ENCODE results near the gene TNPO1. TPM values are rescaled to one million over a fixed set of nuclear protein-coding genes. Genes with fewer than 3 reads are reported as not detected.

TNPO1 gene
- total and polyA plus RNA-seq, 2 of the 13 experiments (the other 11 are each of a cell fraction or from before 2014, with no cell fraction given), result 26.7 to 123 TPM

DNA sequence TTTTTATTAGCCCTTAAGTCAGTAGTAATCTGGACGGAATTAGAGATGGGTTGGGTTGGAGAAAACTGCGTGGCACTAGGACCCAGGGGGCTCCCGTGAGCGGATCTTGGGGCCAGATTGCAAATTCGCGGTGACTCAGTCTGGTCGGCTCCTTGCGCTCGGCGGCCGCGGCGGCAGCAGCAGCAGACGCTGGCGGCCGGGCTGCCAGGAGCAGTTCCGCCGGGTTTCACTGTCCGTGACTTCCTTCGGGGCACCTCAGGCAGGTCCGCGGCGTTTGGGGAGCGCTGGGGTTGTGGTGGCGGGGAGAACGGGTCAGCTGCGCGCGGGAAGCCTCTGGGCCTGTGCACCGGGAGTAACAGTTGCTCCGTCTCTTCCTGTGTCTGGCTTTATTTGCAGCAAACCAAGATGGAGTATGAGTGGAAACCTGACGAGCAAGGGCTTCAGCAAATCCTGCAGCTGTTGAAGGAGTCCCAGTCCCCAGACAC is 31.6 kb downstream of the TNPO1 start (continued):
- no peak for TF ChIP-seq JDP2 (CRISPR knock-in tag; IDR thresholded peaks at IDR 0.05; ENCODE audit: borderline replicate concordance)
- TF ChIP-seq, protein P1, sequence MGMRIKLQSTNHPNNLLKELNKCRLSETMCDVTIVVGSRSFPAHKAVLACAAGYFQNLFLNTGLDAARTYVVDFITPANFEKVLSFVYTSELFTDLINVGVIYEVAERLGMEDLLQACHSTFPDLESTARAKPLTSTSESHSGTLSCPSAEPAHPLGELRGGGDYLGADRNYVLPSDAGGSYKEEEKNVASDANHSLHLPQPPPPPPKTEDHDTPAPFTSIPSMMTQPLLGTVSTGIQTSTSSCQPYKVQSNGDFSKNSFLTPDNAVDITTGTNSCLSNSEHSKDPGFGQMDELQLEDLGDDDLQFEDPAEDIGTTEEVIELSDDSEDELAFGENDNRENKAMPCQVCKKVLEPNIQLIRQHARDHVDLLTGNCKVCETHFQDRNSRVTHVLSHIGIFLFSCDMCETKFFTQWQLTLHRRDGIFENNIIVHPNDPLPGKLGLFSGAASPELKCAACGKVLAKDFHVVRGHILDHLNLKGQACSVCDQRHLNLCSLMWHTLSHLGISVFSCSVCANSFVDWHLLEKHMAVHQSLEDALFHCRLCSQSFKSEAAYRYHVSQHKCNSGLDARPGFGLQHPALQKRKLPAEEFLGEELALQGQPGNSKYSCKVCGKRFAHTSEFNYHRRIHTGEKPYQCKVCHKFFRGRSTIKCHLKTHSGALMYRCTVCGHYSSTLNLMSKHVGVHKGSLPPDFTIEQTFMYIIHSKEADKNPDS (CRISPR knock-in tag; IDR thresholded peaks at IDR 0.05), result 0 out of 2 replicates have a peak, but pooled peaks have one; percentile 57
- peak; percentile 80 for TF ChIP-seq SKI (IDR thresholded peaks at IDR 0.05; ENCODE audit: partially characterized antibody)
- TF ChIP-seq SYNCRIP (IDR thresholded peaks at IDR 0.05; ENCODE audit: insufficient read depth, low read depth, low read length), result no peak
- TF ChIP-seq PHB2 (IDR thresholded peaks at IDR 0.05; ENCODE audit: partially characterized antibody), result no peak
- TF ChIP-seq IKZF4 (CRISPR knock-in tag; IDR thresholded peaks at IDR 0.05; ENCODE audit: borderline replicate concordance, low read depth, not compliant biosample characterization), result peak; percentile 59
- no peak for TF ChIP-seq ZNF326 (CRISPR knock-in tag; IDR thresholded peaks at IDR 0.05; ENCODE audit: borderline replicate concordance)
- TF ChIP-seq LCORL (IDR thresholded peaks at IDR 0.05), result no peak
- 0 out of 2 replicates have a peak, but pooled peaks have one; percentile 9 for TF ChIP-seq LCORL (CRISPR knock-in tag; IDR thresholded peaks at IDR 0.05)
- no peak for TF ChIP-seq ZNF343 (CRISPR knock-in tag; IDR thresholded peaks at IDR 0.05)
- TF ChIP-seq YEATS2 (CRISPR knock-in tag; IDR thresholded peaks at IDR 0.05; ENCODE audit: borderline replicate concordance), result 0 out of 2 replicates have a peak, but pooled peaks have one; percentile 56
- peak; percentile 86 for TF ChIP-seq GABPB1 (CRISPR knock-in tag; IDR thresholded peaks at IDR 0.05)
- no peak for TF ChIP-seq SNRNP70 (IDR thresholded peaks at IDR 0.05; ENCODE audit: low read depth, low read length)
- TF ChIP-seq POLR2AphosphoS2 (IDR thresholded peaks at IDR 0.05; ENCODE audit: low read depth, low read length), result no peak
- TF ChIP-seq SIN3A (IDR thresholded peaks at IDR 0.05; ENCODE audit: borderline replicate concordance, low read depth, low read length), result peak; percentile 58; the same call in 1 of the 2 replicates
- no peak for TF ChIP-seq STAG1 (CRISPR knock-in tag; IDR thresholded peaks at IDR 0.05)
- TF ChIP-seq, protein P2, sequence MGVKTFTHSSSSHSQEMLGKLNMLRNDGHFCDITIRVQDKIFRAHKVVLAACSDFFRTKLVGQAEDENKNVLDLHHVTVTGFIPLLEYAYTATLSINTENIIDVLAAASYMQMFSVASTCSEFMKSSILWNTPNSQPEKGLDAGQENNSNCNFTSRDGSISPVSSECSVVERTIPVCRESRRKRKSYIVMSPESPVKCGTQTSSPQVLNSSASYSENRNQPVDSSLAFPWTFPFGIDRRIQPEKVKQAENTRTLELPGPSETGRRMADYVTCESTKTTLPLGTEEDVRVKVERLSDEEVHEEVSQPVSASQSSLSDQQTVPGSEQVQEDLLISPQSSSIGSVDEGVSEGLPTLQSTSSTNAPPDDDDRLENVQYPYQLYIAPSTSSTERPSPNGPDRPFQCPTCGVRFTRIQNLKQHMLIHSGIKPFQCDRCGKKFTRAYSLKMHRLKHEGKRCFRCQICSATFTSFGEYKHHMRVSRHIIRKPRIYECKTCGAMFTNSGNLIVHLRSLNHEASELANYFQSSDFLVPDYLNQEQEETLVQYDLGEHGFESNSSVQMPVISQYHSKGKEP (CRISPR knock-in tag; IDR thresholded peaks at IDR 0.05), result no peak
- no peak for TF ChIP-seq EHMT2 (IDR thresholded peaks at IDR 0.05; ENCODE audit: borderline replicate concordance, low read depth, low read length)
- TF ChIP-seq ZNF891 (CRISPR knock-in tag; IDR thresholded peaks at IDR 0.05), result peak; percentile 97
- peak; percentile 61; the same call in 1 of the 2 replicates for TF ChIP-seq THAP11 (CRISPR knock-in tag; IDR thresholded peaks at IDR 0.05)
- TF ChIP-seq NONO (IDR thresholded peaks at IDR 0.05), result no peak
- no peak; the same call in 1 of the 2 replicates for TF ChIP-seq NONO (CRISPR knock-in tag; conservative IDR thresholded peaks at IDR 0.05)
- TF ChIP-seq, protein P3, sequence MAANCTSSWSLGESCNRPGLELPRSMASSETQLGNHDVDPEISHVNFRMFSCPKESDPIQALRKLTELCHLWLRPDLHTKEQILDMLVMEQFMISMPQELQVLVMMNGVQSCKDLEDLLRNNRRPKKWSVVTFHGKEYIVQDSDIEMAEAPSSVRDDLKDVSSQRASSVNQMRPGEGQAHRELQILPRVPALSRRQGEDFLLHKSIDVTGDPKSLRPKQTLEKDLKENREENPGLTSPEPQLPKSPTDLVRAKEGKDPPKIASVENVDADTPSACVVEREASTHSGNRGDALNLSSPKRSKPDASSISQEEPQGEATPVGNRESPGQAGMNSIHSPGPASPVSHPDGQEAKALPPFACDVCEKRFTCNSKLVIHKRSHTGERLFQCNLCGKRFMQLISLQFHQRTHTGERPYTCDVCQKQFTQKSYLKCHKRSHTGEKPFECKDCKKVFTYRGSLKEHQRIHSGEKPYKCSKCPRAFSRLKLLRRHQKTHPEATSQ (CRISPR knock-in tag; IDR thresholded peaks at IDR 0.05; ENCODE audit: borderline replicate concordance), result no peak
